Measurements from ENCODE around the gene CGA.

Gene CGA

DNA sequence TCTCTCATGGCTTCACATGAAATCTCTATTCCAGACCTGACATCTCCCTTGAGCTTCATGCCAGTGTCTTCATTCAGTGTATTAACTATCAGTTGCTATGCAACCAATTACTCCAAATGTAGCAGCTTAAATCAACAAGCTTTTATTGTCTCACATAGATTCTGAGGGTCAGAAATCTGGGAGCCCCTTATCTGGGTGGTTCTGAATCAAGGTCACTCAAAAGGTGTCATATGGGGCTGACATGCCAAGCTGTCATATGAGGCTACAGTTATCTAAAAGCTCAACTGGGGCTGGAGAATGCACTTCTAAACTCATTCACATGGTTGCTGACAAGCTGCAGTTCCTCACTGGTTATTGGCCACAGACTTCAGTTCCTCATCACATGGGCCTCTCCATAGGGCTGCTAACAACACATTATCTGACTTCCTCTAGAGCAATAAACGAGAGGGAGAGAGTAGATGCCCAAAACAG, 7.3 kb upstream of the CGA start:
- H3K4me3 ChIP-seq (ENCODE audit: low read depth, low read length) = no peak overlapping the region
- TF ChIP-seq, protein P1, sequence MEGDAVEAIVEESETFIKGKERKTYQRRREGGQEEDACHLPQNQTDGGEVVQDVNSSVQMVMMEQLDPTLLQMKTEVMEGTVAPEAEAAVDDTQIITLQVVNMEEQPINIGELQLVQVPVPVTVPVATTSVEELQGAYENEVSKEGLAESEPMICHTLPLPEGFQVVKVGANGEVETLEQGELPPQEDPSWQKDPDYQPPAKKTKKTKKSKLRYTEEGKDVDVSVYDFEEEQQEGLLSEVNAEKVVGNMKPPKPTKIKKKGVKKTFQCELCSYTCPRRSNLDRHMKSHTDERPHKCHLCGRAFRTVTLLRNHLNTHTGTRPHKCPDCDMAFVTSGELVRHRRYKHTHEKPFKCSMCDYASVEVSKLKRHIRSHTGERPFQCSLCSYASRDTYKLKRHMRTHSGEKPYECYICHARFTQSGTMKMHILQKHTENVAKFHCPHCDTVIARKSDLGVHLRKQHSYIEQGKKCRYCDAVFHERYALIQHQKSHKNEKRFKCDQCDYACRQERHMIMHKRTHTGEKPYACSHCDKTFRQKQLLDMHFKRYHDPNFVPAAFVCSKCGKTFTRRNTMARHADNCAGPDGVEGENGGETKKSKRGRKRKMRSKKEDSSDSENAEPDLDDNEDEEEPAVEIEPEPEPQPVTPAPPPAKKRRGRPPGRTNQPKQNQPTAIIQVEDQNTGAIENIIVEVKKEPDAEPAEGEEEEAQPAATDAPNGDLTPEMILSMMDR (IDR thresholded peaks at IDR 0.05; ENCODE audit: low read depth, low read length) = no peak

DNA sequence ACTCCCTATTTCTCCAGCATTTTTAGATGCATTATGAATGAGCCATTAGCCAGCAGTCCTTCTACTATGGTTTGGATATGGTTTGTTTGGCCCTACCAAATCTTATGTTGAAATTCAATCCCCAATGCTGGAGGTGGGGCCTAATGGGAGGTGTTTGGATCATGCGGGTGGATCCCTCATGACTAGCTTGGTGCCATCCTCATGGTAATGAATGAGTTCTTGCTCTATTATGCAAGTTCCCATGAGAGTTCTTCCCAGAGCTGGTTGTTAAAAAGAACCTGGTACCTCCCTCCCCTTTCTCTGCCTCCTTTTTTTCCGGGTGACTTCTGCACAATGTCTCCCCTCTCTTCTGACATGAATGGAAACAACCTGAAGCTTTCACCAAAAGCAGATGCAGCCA, 6.2 kb upstream of the CGA start:
- TF ChIP-seq, protein P1 (IDR thresholded peaks at IDR 0.05; ENCODE audit: low read depth, low read length) = no peak
- H3K4me3 ChIP-seq (ENCODE audit: low read depth, low read length) = no peak overlapping the region

DNA sequence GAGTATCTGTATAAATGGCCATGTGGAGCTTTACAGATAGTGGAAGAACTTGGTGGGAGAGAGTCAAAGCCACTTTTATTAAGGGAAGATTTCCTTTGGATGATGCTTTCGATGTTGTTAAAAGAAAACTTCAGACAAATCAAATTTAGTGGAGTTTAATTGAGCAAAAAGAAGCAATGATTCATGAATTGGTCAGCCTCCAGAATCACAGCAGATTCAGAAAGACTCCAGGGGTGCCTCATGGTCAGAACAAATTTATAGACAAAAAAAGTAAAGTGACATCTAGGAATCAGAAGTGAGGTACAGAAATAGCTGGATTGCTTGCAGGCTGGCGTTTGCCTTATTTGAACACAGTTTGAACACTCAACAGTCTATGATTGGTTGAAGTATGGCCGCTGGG, 5.3 kb upstream of the CGA start:
- TF ChIP-seq, protein P1 (IDR thresholded peaks at IDR 0.05; ENCODE audit: low read depth, low read length) = no peak
- H3K4me3 ChIP-seq (ENCODE audit: low read depth, low read length) = no peak overlapping the region

DNA sequence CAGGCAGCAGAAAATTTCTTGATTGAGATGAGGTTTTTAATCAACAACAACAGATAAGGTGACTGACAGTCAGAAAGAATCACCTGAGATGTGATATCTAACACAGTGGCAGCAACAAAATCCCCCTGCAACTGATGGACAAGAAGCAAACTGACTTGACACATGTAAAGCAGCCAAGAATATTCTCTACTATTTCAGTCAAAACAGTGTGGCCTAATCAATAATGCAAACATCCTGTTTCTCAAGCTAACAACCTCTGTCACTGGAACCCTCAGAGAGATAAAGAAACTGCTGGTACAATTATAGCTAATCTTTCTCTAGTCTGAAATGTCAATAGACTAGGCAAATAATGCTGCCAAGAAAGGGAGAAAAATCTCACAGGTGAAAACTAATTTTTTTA, 4.6 kb upstream of the CGA start:
- H3K4me3 ChIP-seq (ENCODE audit: low read depth, low read length) = no peak overlapping the region
- TF ChIP-seq, protein P1 (IDR thresholded peaks at IDR 0.05; ENCODE audit: low read depth, low read length) = no peak

DNA sequence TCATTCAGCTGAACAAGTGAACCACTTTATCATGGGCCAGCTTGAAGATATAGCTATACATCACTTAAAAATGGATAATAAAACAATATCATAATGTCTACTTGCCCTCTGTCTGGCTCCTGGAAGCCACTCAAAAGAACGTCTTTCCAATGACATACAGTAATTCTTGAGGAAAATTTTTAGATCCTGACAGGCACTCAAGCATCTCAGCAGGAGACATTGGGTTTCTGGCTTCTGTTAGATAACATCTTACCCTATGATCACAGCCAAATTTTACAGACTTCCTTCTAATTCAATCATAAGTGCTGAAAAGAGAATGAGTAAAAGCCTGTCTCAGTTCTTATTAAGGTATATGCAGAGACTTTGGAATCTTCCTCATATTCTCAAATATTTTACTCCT, 330 bp downstream of the CGA start:
- H3K4me3 ChIP-seq (ENCODE audit: low read depth, low read length) = no peak overlapping the region
- TF ChIP-seq, protein P1 (IDR thresholded peaks at IDR 0.05; ENCODE audit: low read depth, low read length) = no peak

DNA sequence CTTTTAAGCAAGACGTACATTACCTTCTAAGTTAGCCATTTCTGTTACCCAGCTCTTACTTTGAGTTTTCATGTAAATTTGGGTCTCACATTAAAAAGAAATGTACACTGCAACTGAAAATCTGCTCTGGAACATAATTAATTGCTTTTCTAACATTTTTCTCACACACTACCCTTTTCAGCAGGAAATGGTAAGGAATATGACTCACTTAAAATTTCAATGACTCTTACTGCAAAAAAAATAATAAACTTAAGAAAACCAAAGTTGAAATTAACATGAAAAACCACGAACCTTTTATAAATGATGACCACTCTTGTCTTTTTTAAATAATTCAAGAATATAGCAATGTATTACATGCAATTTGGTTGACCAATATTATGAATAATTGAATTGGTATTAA, 1.3 kb downstream of the CGA start:
- H3K4me3 ChIP-seq (ENCODE audit: low read depth, low read length) = no peak overlapping the region
- TF ChIP-seq, protein P1 (IDR thresholded peaks at IDR 0.05; ENCODE audit: low read depth, low read length) = no peak

DNA sequence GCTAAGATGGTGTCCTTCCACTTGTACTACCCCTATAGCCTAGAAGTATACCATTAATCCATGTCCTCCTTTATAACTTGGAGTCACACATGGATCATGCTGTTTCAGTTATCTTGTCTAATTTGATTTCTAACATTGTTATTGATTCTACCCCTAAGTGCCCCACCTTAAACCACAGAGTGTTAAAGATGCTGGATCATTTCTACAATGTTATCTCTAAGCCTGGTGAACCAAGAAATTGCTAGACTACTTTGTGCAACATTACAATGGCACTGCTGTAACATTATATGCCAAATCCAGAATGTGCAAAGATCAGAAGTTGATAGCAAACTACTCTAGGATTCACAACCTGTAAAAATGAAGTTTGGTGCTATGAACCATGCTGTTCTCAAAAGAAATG, 1.7 kb downstream of the CGA start:
- H3K4me3 ChIP-seq (ENCODE audit: low read depth, low read length) = no peak overlapping the region
- TF ChIP-seq, protein P1 (IDR thresholded peaks at IDR 0.05; ENCODE audit: low read depth, low read length) = no peak

All from WI38 (cell line).